Gastroesophageal sphincter (tissue), 4 donors: Measurements from ENCODE around the gene RIC8B. TPM values are rescaled to one million over a fixed set of nuclear protein-coding genes. Genes with fewer than 3 reads are reported as not detected.

Experiments
- ATAC-seq: fragments of 150-250 bp; one replicate; pipeline ENCODE4 v1.9.1; 2016; ENCODE audit warnings: mild to moderate bottlenecking, moderate library complexity
- H3K27ac ChIP-seq, 4 donors: fragments of 200-600 bp; sonication (generic) in 3 of 4; 1 replicate in 3 of 4; 2 replicates in 1 of 4; pipeline ENCODE4 v1.5.1; 2016 to 2019
- H3K27me3 ChIP-seq: fragments of 200-600 bp; sonication (generic); one replicate; pipeline ENCODE4 v1.5.1; 2019
- H3K36me3 ChIP-seq, 2 donors: fragments of 200-600 bp; sonication (generic); one replicate each; pipeline ENCODE4 v1.5.1; 2019; ENCODE audit warnings: control low read depth in 1 of 2
- H3K4me1 ChIP-seq, 3 donors: fragments of 200-600 bp; sonication (generic); 1 replicate in 2 of 3; 2 replicates in 1 of 3; pipeline ENCODE4 v1.5.1; 2016 to 2019; ENCODE audit warnings: control low read depth in 2 of 3
- H3K4me3 ChIP-seq, 2 donors: fragments of 200-600 bp; sonication (generic); one replicate each; pipeline ENCODE4 v1.5.1; 2019; ENCODE audit warnings: mild to moderate bottlenecking in 1 of 2, moderate library complexity in 1 of 2
- H3K9me3 ChIP-seq, 3 donors: fragments of 200-600 bp; sonication (generic); one replicate each; pipeline ENCODE4 v1.5.1; 2017 to 2019; ENCODE audit warnings: control low read depth in 2 of 3
- CTCF ChIP-seq, 4 experiments: fragments of 200-600 bp in 2 of 4; fragments of 450-650 bp in 2 of 4; sonication (generic) in 1 of 4; IDR thresholded peaks; one replicate each; pipeline ENCODE4 v1.5.1; 2017 to 2019; ENCODE audit warnings: antibody characterized with exemption in 4 of 4, mild to moderate bottlenecking in 2 of 4, moderate library complexity in 2 of 4
- EP300 ChIP-seq: sonication (generic); formaldehyde crosslinking; IDR thresholded peaks from one replicate; pipeline ENCODE4 v1.6.1; 2017; ENCODE audit warnings: antibody characterized with exemption, mild to moderate bottlenecking
- POLR2A ChIP-seq, 2 donors: fragments of 450-650 bp; IDR thresholded peaks; one replicate each; pipeline ENCODE4 v1.6.1; 2017; ENCODE audit warnings: antibody characterized with exemption in 2 of 2, mild to moderate bottlenecking in 2 of 2, moderate library complexity in 1 of 2
- POLR2AphosphoS5 ChIP-seq: sonication (generic); formaldehyde crosslinking; IDR thresholded peaks from one replicate; pipeline ENCODE4 v1.6.1; 2017; ENCODE audit warnings: antibody characterized with exemption
- WGBS, 2 donors: methylation state at CpG; one replicate each; pipeline ENCODE4 v1.1.5; 2018; ENCODE audit warnings: low coverage in 1 of 2; 5-methylcytosine and 5-hydroxymethylcytosine counted together
- total RNA-seq, 4 donors: library from RNA; depleted of rRNA; stranded (reverse); fragments of >200 nt; gene quantifications; one replicate each; pipeline ENCODE4 v1.1.0, GENCODE V29; 2016

The RIC8B gene
- total RNA-seq, 4 donors from 2014 or later = 13.3 to 18.4 (median 15.6) TPM

DNA sequence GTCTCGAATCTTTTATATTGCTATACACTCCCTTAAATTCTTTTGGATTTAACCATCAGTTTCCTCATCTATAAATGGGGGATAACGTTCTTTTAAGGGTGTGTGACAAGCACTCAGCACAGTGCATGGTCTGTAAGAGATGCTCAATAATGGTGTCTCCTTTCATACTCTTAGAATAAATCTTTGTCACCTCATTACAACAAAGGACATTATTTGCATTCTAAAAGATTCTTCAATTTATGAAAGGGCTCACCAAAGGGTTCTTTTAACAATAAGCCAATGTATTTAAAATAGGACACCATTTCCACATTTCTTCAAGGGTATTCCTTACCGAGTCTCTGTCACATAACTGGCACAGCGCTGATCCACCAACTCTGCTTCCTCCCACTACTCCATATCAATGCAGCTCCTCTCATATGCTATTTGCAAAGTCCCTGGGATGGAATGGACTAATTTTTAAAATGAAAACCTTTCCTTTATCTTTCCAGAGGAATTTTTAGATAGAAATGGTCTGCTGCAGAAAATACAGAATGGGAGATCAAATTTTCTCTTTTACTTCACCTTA is 29.2 kb upstream of the RIC8B start:
- H3K27ac ChIP-seq = no peak overlapping the region
- H3K9me3 ChIP-seq = no peaks in the 10 kb centered on the region
- H3K36me3 ChIP-seq = no peaks in the 10 kb centered on the region
- peaks cover 12% of the 10 kb centered on the region for H3K27me3 ChIP-seq
- no peaks in the 10 kb centered on the region for H3K4me1 ChIP-seq
- no peak for TF ChIP-seq CTCF (IDR thresholded peaks at IDR 0.05)
- no peak for TF ChIP-seq POLR2AphosphoS5
- no peak for TF ChIP-seq POLR2A (IDR thresholded peaks at IDR 0.05)
- no peak for TF ChIP-seq EP300
- no peak overlapping the region for H3K4me3 ChIP-seq
- WGBS, 2 donors = 76 to 100% methylated on average over 2 to 4 of the region's 4 CpGs
- no peak for ATAC-seq

GRCh38 chr12:106747973-106748436 is 26.5 kb upstream of the RIC8B start:
- Histone ChIP-seq H3K4me3 (no peak overlapping the region), H3K4me1 (no peaks in the 10 kb centered on the region), H3K36me3 (no peaks in the 10 kb centered on the region), H3K27ac (no peak overlapping the region), H3K27me3 (peaks cover 7% of the 10 kb centered on the region), H3K9me3 (no peaks in the 10 kb centered on the region)
- TF ChIP-seq POLR2A (IDR thresholded peaks at IDR 0.05) (no peak), CTCF (IDR thresholded peaks at IDR 0.05) (no peak), POLR2AphosphoS5 (no peak), EP300 (no peak)
- ATAC-seq = no peak
- 87 to 100% methylated on average over 3 of the region's 3 CpGs for WGBS, 2 donors

DNA sequence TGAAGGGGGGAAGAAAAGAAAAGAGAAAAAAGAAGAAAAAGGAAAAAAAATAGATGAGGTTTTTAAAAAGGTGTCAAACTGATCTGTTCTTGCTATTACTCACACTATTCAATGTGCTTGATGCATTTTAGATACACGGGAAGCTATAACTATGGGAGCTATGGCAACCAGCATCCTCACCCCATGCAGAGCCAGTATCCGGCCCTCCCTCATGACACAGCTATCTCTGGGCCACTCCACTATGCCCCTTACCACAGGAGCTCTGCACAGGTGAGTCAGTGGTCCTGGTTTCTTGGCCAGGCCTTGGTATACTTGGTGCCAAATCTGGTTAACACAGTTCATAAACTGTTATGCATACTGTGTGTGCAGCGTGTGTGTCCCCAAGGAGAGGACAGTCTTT is 24.0 kb upstream of the RIC8B start:
- Histone ChIP-seq H3K9me3 (no peaks in the 10 kb centered on the region), H3K27me3 (no peaks in the 10 kb centered on the region), H3K4me3 (no peak overlapping the region), H3K36me3 (no peaks in the 10 kb centered on the region), H3K4me1 (no peaks in the 10 kb centered on the region), H3K27ac (no peak overlapping the region)
- TF ChIP-seq CTCF (IDR thresholded peaks at IDR 0.05) (no peak), EP300 (no peak), POLR2A (IDR thresholded peaks at IDR 0.05) (no peak), POLR2AphosphoS5 (no peak)
- no peak for ATAC-seq
- WGBS, 2 donors = 63 to 90% methylated on average over 2 to 3 of the region's 3 CpGs

GRCh38 chr12:106753526-106753925 is 21.0 kb upstream of the RIC8B start:
- Histone ChIP-seq H3K9me3 (no peaks in the 10 kb centered on the region), H3K27me3 (no peaks in the 10 kb centered on the region), H3K4me1 (no peaks in the 10 kb centered on the region), H3K36me3 (no peaks in the 10 kb centered on the region), H3K27ac (no peak overlapping the region), H3K4me3 (no peak overlapping the region)
- ATAC-seq = no peak
- TF ChIP-seq POLR2AphosphoS5 (no peak), CTCF (IDR thresholded peaks at IDR 0.05) (no peak), EP300 (no peak), POLR2A (IDR thresholded peaks at IDR 0.05) (no peak)
- 75 to 88% methylated on average over 2 to 3 of the region's 7 CpGs for WGBS, 2 donors

DNA sequence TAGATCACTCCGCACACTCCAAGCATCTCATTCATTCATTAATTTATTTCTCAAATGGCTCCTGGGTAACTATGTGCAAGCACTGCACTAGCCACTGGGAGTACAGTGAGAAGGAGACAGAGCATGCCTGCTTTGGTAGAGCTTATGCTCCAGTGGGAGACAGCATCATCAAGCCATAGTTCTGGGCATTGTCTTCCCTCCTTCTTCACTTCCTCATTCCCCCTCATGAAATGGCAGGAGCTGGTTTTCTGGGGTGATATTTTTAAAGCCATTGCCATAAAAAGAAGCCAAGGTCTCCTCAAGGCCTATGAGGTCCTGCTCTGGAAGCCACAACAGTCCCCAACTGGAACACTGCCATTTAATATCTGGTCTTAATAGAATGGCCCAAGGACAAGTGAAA is 20.2 kb upstream of the RIC8B start:
- no peak for ATAC-seq
- H3K4me1 ChIP-seq = peaks cover 0 to under 1% (median 0%) of the 10 kb centered on the region in 3 donors
- H3K27me3 ChIP-seq = no peaks in the 10 kb centered on the region
- TF ChIP-seq CTCF (IDR thresholded peaks at IDR 0.05) = no peak
- TF ChIP-seq POLR2AphosphoS5 = no peak
- TF ChIP-seq POLR2A (IDR thresholded peaks at IDR 0.05) = no peak
- no peak for TF ChIP-seq EP300
- H3K27ac ChIP-seq = no peak overlapping the region
- WGBS, 2 donors = 100% methylated on average over 1 of the region's 1 CpG; no CpG with 5 or more reads in 1 of the 2 donors
- no peak overlapping the region for H3K4me3 ChIP-seq
- no peaks in the 10 kb centered on the region for H3K9me3 ChIP-seq
- no peaks in the 10 kb centered on the region for H3K36me3 ChIP-seq
